HEK293 (cell line): ENCODE measurements around the gene LKAAEAR1.

Experiments
- CTCF ChIA-PET: fragments of 350-600 bp; formaldehyde crosslinking; extraction: SDS; loops from one replicate; lab custom pipeline; 2021; ENCODE audit warnings: antibody characterized with exemption; lab: Yijun Ruan, JAX
- POLR2A ChIA-PET: fragments of 300-600 bp; formaldehyde crosslinking; extraction: SDS; loops from one replicate; lab custom pipeline; 2020; ENCODE audit warnings: antibody characterized with exemption, inconsistent platforms; lab: Yijun Ruan, JAX
- H3K27ac ChIP-seq: fragments of 200-500 bp; sonication (Bioruptor generic); 2 replicates; pipeline ENCODE4 v1.5.1; 2014; ENCODE audit warnings: low read depth, low read length, control low read depth, inconsistent platforms; ENCODE audit errors: extremely low read depth
- H3K36me3 ChIP-seq, 2 experiments: fragments of 200-500 bp in 1 of 2; sonication (Bioruptor generic) in 1 of 2; 1 replicate in 1 of 2; 2 replicates in 1 of 2; pipeline ENCODE4 v1.5.1; 2014 to 2017; ENCODE audit warnings: inconsistent platforms in 2 of 2, low read length in 2 of 2; ENCODE audit not compliant: control insufficient read depth in 2 of 2, insufficient read depth in 1 of 2
- H3K4me1 ChIP-seq: fragments of 200-500 bp; sonication (Bioruptor generic); 2 replicates; pipeline ENCODE4 v1.5.1; 2014; ENCODE audit warnings: mild to moderate bottlenecking, low read length, inconsistent platforms; ENCODE audit not compliant: control insufficient read depth, insufficient read depth
- H3K4me3 ChIP-seq: 2 replicates; pipeline ENCODE4 v1.5.1; 2011; ENCODE audit warnings: low read depth, mild to moderate bottlenecking, control low read depth, low read length, moderate library complexity
- H3K9me3 ChIP-seq: fragments of 200-500 bp; sonication (Bioruptor generic); 2 replicates; pipeline ENCODE4 v1.5.1; 2014; ENCODE audit warnings: low read depth, low read length, inconsistent platforms; ENCODE audit not compliant: control insufficient read depth, insufficient read depth
- GLIS1 ChIP-seq: fragments of 450-650 bp; formaldehyde crosslinking; IDR thresholded peaks from 2 replicates; pipeline ENCODE4 v1.5.1; 2016; ENCODE audit warnings: missing biosample characterization, missing genetic modification characterization
- MYNN ChIP-seq: fragments of 450-650 bp; formaldehyde crosslinking; IDR thresholded peaks from 2 replicates; pipeline ENCODE4 v1.5.1; 2016; ENCODE audit warnings: missing biosample characterization, missing genetic modification characterization, borderline replicate concordance
- SP2 ChIP-seq: fragments of 450-650 bp; formaldehyde crosslinking; IDR thresholded peaks from 2 replicates; pipeline ENCODE4 v1.5.1; 2016; ENCODE audit warnings: missing biosample characterization, missing genetic modification characterization
- ZNF274 ChIP-seq, 2 experiments: fragments of 200-500 bp in 1 of 2; fragments of 450-650 bp in 1 of 2; sonication (Bioruptor generic) in 1 of 2; formaldehyde crosslinking in 1 of 2; IDR thresholded peaks; 2 replicates each; pipeline versions ENCODE4 v1.5.1 to v1.6.1; 2014 to 2016; ENCODE audit warnings: borderline replicate concordance in 1 of 2, inconsistent platforms in 1 of 2, low read length in 1 of 2, missing biosample characterization in 1 of 2, missing genetic modification characterization in 1 of 2
- ZNF280C ChIP-seq: fragments of 450-650 bp; formaldehyde crosslinking; IDR thresholded peaks from 2 replicates; pipeline ENCODE4 v1.5.1; 2016; ENCODE audit warnings: missing biosample characterization, missing genetic modification characterization
- ZNF600 ChIP-seq: fragments of 450-650 bp; formaldehyde crosslinking; IDR thresholded peaks from 2 replicates; pipeline ENCODE4 v1.5.1; 2016; ENCODE audit warnings: missing biosample characterization, missing genetic modification characterization
- ZNF707 ChIP-seq: fragments of 450-650 bp; formaldehyde crosslinking; IDR thresholded peaks from 2 replicates; pipeline ENCODE4 v1.5.1; 2016; ENCODE audit warnings: missing biosample characterization, missing genetic modification characterization
- TF ChIP-seq, protein P1 (sequence below): fragments of 450-650 bp; IDR thresholded peaks from 2 replicates; pipeline ENCODE4 v1.5.1; 2018; ENCODE audit warnings: missing biosample characterization, missing genetic modification characterization
- TF ChIP-seq, protein P2 (sequence below): fragments of 450-650 bp; formaldehyde crosslinking; IDR thresholded peaks from 2 replicates; pipeline ENCODE4 v1.5.1; 2017; ENCODE audit warnings: missing biosample characterization, missing genetic modification characterization

The LKAAEAR1 gene

DNA sequence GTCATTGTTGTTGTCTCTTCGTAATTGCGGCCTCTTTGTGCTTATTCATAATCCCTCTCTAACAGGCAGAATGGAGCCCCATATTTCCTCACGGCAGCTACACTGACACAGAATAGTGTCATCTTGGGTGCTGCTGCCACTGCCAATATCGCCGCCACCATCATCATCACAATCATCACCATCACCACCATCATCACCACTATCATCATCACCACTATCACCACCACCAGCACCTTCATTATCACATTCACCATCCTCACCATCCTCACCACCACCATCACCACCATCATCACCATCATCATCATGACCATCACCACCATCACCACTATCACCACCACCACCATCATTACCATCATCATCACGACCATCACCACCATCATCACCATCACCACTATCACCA, 12.3 kb upstream of the LKAAEAR1 start:
- Histone ChIP-seq H3K36me3 (no peaks in the 10 kb centered on the region), H3K27ac (no peak overlapping the region), H3K4me3 (no peak overlapping the region), H3K4me1 (no peaks in the 10 kb centered on the region), H3K9me3 (no peaks in the 10 kb centered on the region)
- ChIA-PET CTCF (no interaction called here), POLR2A (no interaction called here)
- TF ChIP-seq, protein P1, sequence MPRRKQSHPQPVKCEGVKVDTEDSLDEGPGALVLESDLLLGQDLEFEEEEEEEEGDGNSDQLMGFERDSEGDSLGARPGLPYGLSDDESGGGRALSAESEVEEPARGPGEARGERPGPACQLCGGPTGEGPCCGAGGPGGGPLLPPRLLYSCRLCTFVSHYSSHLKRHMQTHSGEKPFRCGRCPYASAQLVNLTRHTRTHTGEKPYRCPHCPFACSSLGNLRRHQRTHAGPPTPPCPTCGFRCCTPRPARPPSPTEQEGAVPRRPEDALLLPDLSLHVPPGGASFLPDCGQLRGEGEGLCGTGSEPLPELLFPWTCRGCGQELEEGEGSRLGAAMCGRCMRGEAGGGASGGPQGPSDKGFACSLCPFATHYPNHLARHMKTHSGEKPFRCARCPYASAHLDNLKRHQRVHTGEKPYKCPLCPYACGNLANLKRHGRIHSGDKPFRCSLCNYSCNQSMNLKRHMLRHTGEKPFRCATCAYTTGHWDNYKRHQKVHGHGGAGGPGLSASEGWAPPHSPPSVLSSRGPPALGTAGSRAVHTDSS (tag by site-specific recombination) = peak; percentile 89
- TF ChIP-seq ZNF280C (tag by site-specific recombination) = no peak

- POLR2A ChIA-PET = no interaction called here
- Histone ChIP-seq H3K4me1 (no peaks in the 10 kb centered on the region), H3K9me3 (no peaks in the 10 kb centered on the region), H3K4me3 (no peak overlapping the region), H3K36me3 (no peaks in the 10 kb centered on the region), H3K27ac (no peak overlapping the region)
- CTCF ChIA-PET = interaction anchor here (0.8 kb wide), 1 partner anchor 25 kb away, joined by 3 read pairs; no protein-coding TSS in a partner anchor
- TF ChIP-seq, protein P2, sequence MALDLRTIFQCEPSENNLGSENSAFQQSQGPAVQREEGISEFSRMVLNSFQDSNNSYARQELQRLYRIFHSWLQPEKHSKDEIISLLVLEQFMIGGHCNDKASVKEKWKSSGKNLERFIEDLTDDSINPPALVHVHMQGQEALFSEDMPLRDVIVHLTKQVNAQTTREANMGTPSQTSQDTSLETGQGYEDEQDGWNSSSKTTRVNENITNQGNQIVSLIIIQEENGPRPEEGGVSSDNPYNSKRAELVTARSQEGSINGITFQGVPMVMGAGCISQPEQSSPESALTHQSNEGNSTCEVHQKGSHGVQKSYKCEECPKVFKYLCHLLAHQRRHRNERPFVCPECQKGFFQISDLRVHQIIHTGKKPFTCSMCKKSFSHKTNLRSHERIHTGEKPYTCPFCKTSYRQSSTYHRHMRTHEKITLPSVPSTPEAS (tag by site-specific recombination) = 0 out of 2 replicates have a peak, but pooled peaks have one; percentile 33
- TF ChIP-seq MYNN (tag by site-specific recombination) = no peak
- TF ChIP-seq, all 188 proteins: peak for 1
Observed at GRCh38 chr20:64095927-64096326, 11.7 kb upstream of the LKAAEAR1 start.

DNA sequence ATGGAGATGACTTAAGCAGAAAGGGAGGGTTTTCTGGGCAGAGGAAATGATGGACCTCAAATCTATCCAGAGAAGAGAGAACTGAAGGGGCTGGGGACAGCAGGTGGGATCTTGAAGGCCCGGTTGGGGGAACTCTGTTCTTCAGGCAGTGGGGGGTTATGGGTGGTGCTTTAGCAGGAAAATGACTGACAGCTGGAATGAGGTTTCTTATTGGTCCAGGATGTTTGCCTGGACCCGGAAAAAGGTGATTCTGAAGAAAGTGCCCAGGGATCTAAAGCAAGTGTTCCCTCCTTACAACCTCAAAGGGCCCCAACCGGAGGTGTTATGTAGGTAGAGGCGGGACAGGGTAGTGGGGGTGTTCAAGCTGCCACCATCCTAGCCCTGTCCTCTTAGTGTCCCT, 11.3 kb upstream of the LKAAEAR1 start:
- Histone ChIP-seq H3K4me1 (no peaks in the 10 kb centered on the region), H3K4me3 (no peak overlapping the region), H3K36me3 (no peaks in the 10 kb centered on the region), H3K27ac (no peak overlapping the region)
- ChIA-PET POLR2A (no interaction called here), CTCF (interaction anchor here (0.8 kb wide), 1 partner anchor 25 kb away, joined by 3 read pairs; no protein-coding TSS in a partner anchor)
- TF ChIP-seq ZNF707 (tag by site-specific recombination) (no peak), SP2 (peak; percentile 42)
- TF ChIP-seq, all 188 proteins: peak for 1
- H3K9me3 ChIP-seq = no peaks in the 10 kb centered on the region

DNA sequence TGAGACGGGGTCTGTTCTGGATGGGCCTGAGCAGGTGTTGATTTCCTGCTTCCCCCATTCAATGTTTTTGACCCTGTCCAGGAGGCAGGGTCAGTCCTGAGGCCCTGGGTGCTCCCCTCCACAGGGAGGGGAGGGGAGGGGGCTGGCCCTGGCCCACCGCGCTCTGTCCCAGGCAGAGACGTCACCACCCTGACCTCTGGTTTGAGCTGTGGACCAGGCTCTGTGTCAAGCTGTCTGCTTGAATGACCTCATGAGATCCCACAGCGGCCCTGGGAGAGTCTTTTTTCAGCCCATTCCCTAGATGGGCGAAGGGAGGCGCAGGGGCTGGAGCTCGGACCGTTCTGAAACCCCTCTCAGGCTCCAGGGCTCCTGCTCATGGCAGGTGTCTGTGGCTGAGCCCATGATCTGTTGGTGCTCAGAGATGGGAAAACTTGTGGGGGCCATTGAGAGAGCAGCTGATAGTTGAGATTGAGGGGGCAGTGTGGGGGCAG, 8.9 kb upstream of the LKAAEAR1 start:
- no peaks in the 10 kb centered on the region for H3K9me3 ChIP-seq
- ChIA-PET POLR2A (no interaction called here), CTCF (no interaction called here)
- no peak overlapping the region for H3K27ac ChIP-seq
- H3K4me3 ChIP-seq = no peak overlapping the region
- no peaks in the 10 kb centered on the region for H3K36me3 ChIP-seq
- H3K4me1 ChIP-seq = no peaks in the 10 kb centered on the region
- no peak for TF ChIP-seq ZNF274 (IDR thresholded peaks at IDR 0.05; ENCODE audit: low read length)
- TF ChIP-seq ZNF274 (tag by site-specific recombination; IDR thresholded peaks at IDR 0.05; ENCODE audit: borderline replicate concordance) = no peak
- peak; percentile 37; the same call in 1 of the 2 replicates for TF ChIP-seq ZNF600 (tag by site-specific recombination)
- TF ChIP-seq GLIS1 (tag by site-specific recombination) = 0 out of 2 replicates have a peak, but pooled peaks have one; percentile 12
